H9 (cell line): ENCODE results near the gene VNN1. TPM values are rescaled to one million over a fixed set of nuclear protein-coding genes. Genes with fewer than 3 reads are reported as not detected.

ENCODE experiments used
- DNase-seq: peaks from one replicate; pipeline ENCODE4 v3.0.0-alpha.2; 2017
- H2AFZ ChIP-seq: one replicate; pipeline ENCODE4 v1.6.1; 2013; ENCODE audit warnings: mild to moderate bottlenecking, low read length, control low read depth, moderate library complexity
- H2AK5ac ChIP-seq: 2 replicates; pipeline ENCODE4 v1.6.1; 2013; ENCODE audit warnings: low read length, control low read depth, mixed read lengths; ENCODE audit not compliant: insufficient read length
- H2BK120ac ChIP-seq: one replicate; pipeline ENCODE4 v1.6.1; 2013; ENCODE audit warnings: low read depth, mild to moderate bottlenecking, low read length, control low read depth, inconsistent platforms; ENCODE audit not compliant: poor library complexity, severe bottlenecking
- H2BK12ac ChIP-seq: 2 replicates; pipeline ENCODE4 v1.6.1; 2013; ENCODE audit warnings: low read length, control low read depth, mixed read lengths, low read depth; ENCODE audit not compliant: insufficient read length
- H2BK15ac ChIP-seq: 2 replicates; pipeline ENCODE4 v1.6.1; 2013; ENCODE audit warnings: low read depth, low read length, control low read depth
- H2BK20ac ChIP-seq: one replicate; pipeline ENCODE4 v1.6.1; 2013; ENCODE audit warnings: low read depth, mild to moderate bottlenecking, low read length, control low read depth, inconsistent platforms; ENCODE audit not compliant: poor library complexity, severe bottlenecking
- H2BK5ac ChIP-seq: 2 replicates; pipeline ENCODE4 v1.6.1; 2013; ENCODE audit warnings: low read length, control low read depth, mixed read lengths; ENCODE audit not compliant: insufficient read length
- H3K14ac ChIP-seq: 2 replicates; pipeline ENCODE4 v1.6.1; 2013; ENCODE audit warnings: low read length, control low read depth; ENCODE audit not compliant: insufficient read depth
- H3K18ac ChIP-seq: 2 replicates; pipeline ENCODE4 v1.6.1; 2013; ENCODE audit warnings: low read depth, mild to moderate bottlenecking, mixed read lengths, low read length, control low read depth; ENCODE audit not compliant: insufficient read length
- H3K23ac ChIP-seq: 2 replicates; pipeline ENCODE4 v1.6.1; 2013; ENCODE audit warnings: low read length, control low read depth, mixed read lengths, low read depth; ENCODE audit not compliant: insufficient read length
- H3K23me2 ChIP-seq: 2 replicates; pipeline ENCODE4 v1.6.1; 2013; ENCODE audit warnings: low read depth, mild to moderate bottlenecking, mixed read lengths, low read length, control low read depth; ENCODE audit not compliant: insufficient read length, poor library complexity, severe bottlenecking
- H3K27ac ChIP-seq: 2 replicates; pipeline ENCODE4 v1.5.1; 2013; ENCODE audit warnings: low read length, control low read depth, mixed read lengths, low read depth; ENCODE audit not compliant: insufficient read length
- H3K27me3 ChIP-seq: 2 replicates; pipeline ENCODE4 v1.6.1; 2013; ENCODE audit warnings: low read length, control low read depth, inconsistent platforms; ENCODE audit not compliant: insufficient read depth
- H3K4ac ChIP-seq: 2 replicates; pipeline ENCODE4 v1.6.1; 2013; ENCODE audit warnings: low read depth, mild to moderate bottlenecking, control low read depth, inconsistent platforms, low read length, moderate library complexity
- H3K4me1 ChIP-seq: 2 replicates; pipeline ENCODE4 v1.6.1; 2013; ENCODE audit warnings: low read length, control low read depth, inconsistent platforms; ENCODE audit not compliant: insufficient read depth
- H3K4me2 ChIP-seq: 2 replicates; pipeline ENCODE4 v1.6.1; 2013; ENCODE audit warnings: low read length, control low read depth, mixed read lengths; ENCODE audit not compliant: insufficient read length, insufficient read depth
- H3K56ac ChIP-seq: 2 replicates; pipeline ENCODE4 v1.6.1; 2013; ENCODE audit warnings: low read depth, mild to moderate bottlenecking, mixed read lengths, low read length, control low read depth; ENCODE audit not compliant: insufficient read length
- H3K79me1 ChIP-seq: 2 replicates; pipeline ENCODE4 v1.6.1; 2013; ENCODE audit warnings: low read depth, mild to moderate bottlenecking, moderate library complexity, low read length, control low read depth, inconsistent platforms; ENCODE audit not compliant: insufficient read depth, poor library complexity, severe bottlenecking
- H3K79me2 ChIP-seq: 2 replicates; pipeline ENCODE4 v1.6.1; 2013; ENCODE audit warnings: low read length, control low read depth, inconsistent platforms; ENCODE audit not compliant: insufficient read depth
- H3K9ac ChIP-seq: 2 replicates; pipeline ENCODE4 v1.6.1; 2013; ENCODE audit warnings: low read length, control low read depth, mixed read lengths; ENCODE audit not compliant: insufficient read length; ENCODE audit errors: extremely low read depth
- H3K9me3 ChIP-seq: one replicate; pipeline ENCODE4 v1.6.1; 2013; ENCODE audit warnings: low read depth, low read length, inconsistent platforms; ENCODE audit not compliant: control insufficient read depth
- H3T11ph ChIP-seq: one replicate; pipeline ENCODE4 v1.6.1; 2013; ENCODE audit warnings: mild to moderate bottlenecking, low read length, control low read depth, inconsistent platforms
- H4K20me1 ChIP-seq: one replicate; pipeline ENCODE4 v1.6.1; 2013; ENCODE audit not compliant: control insufficient read depth, insufficient read length, insufficient read depth
- H4K5ac ChIP-seq: 2 replicates; pipeline ENCODE4 v1.6.1; 2013; ENCODE audit warnings: low read depth, mild to moderate bottlenecking, mixed read lengths, low read length, control low read depth; ENCODE audit not compliant: insufficient read length
- H4K8ac ChIP-seq: replicated peaks from 2 replicates; pipeline ENCODE4 v1.6.1; 2013; ENCODE audit warnings: low read length, control low read depth, mixed read lengths, low read depth; ENCODE audit not compliant: insufficient read length
- H4K91ac ChIP-seq: 2 replicates; pipeline ENCODE4 v1.6.1; 2013; ENCODE audit warnings: low read depth, mild to moderate bottlenecking, moderate library complexity, mixed read lengths, low read length, control low read depth; ENCODE audit not compliant: insufficient read length
- H3K27ac Mint-ChIP-seq, 3 experiments: 2 replicates in 2 of 3; 3 replicates in 1 of 3; pipeline ENCODE4 v1.8.0; 2020 to 2021; ENCODE audit warnings: mixed read lengths in 3 of 3, mild to moderate bottlenecking in 1 of 3, moderate library complexity in 1 of 3
- H3K27me3 Mint-ChIP-seq: 2 replicates; pipeline ENCODE4 v1.8.0; 2021; ENCODE audit warnings: low read depth, mild to moderate bottlenecking, moderate library complexity, mixed read lengths
- H3K36me3 Mint-ChIP-seq, 3 experiments: 2 replicates in 2 of 3; 3 replicates in 1 of 3; pipeline ENCODE4 v1.8.0; 2020 to 2021; ENCODE audit warnings: low read depth in 3 of 3, mixed read lengths in 3 of 3; ENCODE audit not compliant: insufficient read depth in 1 of 3
- H3K4me1 Mint-ChIP-seq, 2 experiments: 2 replicates each; pipeline ENCODE4 v1.8.0; 2020; ENCODE audit warnings: mixed read lengths in 2 of 2
- H3K4me3 Mint-ChIP-seq, 2 experiments: 2 replicates in 1 of 2; 3 replicates in 1 of 2; pipeline ENCODE4 v1.8.0; 2020 to 2021; ENCODE audit warnings: mild to moderate bottlenecking in 2 of 2, mixed read lengths in 2 of 2, moderate library complexity in 1 of 2
- H3K9me3 Mint-ChIP-seq, 2 experiments: 2 replicates in 1 of 2; 3 replicates in 1 of 2; pipeline ENCODE4 v1.8.0; 2020; ENCODE audit warnings: mild to moderate bottlenecking in 2 of 2, mixed read lengths in 2 of 2, moderate library complexity in 1 of 2
- WGBS: extraction: QIAGEN DNeasy Blood & Tissue Kit; methylation state at CpG from one replicate; pipeline ENCODE4 v1.1.7; 2013; ENCODE audit warnings: missing lambda C conversion rate, low lambda C conversion rate, mixed read lengths; ENCODE audit not compliant: insufficient read length; ENCODE audit errors: extremely low coverage; 5-methylcytosine and 5-hydroxymethylcytosine counted together
- total RNA-seq: library from RNA; stranded (reverse); gene quantifications from 2 replicates; pipeline ENCODE4 v1.2.1, GENCODE V29; 2021
- TF ChIP-seq, protein P1 (sequence below): fragments of 200-600 bp; sonication (generic); conservative IDR thresholded peaks from 3 replicates; pipeline ENCODE4 v1.8.0; 2021; ENCODE audit warnings: antibody characterized with exemption, mild to moderate bottlenecking

VNN1 gene
- total RNA-seq, 1 experiment from 2014 or later: not detected

DNA sequence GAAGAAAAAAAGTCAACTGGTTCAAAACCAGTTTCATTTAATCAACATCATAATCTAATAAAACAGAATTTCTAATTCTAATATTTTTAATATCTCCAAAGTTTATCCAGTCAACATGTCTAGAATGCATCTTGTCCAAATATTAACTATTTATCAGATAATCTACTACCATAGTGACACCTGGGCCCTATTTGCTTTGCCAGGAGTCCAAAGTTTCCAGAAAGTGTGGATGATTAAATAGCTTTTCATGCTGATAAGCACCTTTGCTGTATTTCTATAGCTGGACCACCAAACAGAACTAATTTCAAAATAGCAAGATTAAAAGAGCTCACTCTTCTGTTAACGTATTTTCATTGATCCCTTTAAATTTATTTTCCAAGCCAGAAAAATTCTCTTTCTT, 42.6 kb downstream of the VNN1 start:
- Mint-ChIP-seq H3K27me3 (no peaks in the 10 kb centered on the region), H3K36me3 (no peaks in the 10 kb centered on the region), H3K4me3 (no peak overlapping the region), H3K4me1 (peaks cover 7 to 11% of the 10 kb centered on the region in 2 experiments), H3K9me3 (no peaks in the 10 kb centered on the region), H3K27ac (no peak overlapping the region)
- Histone ChIP-seq H4K5ac (no peak overlapping the region), H3K9me3 (no peaks in the 10 kb centered on the region), H3K23me2 (no peaks in the 10 kb centered on the region), H3K14ac (no peak overlapping the region), H3K27ac (no peak overlapping the region), H4K20me1 (no peaks in the 10 kb centered on the region), H3K9ac (no peak overlapping the region), H4K8ac (no peak overlapping the region), H3K79me1 (no peaks in the 10 kb centered on the region), H3K27me3 (no peaks in the 10 kb centered on the region), H4K91ac (no peak overlapping the region), H2AK5ac (no peak overlapping the region), H2BK120ac (no peak overlapping the region), H2AFZ (no peak overlapping the region), H3T11ph (no peak overlapping the region), H2BK20ac (no peak overlapping the region), H2BK12ac (no peak overlapping the region), H3K4me2 (no peak overlapping the region), H3K56ac (no peak overlapping the region), H3K79me2 (no peaks in the 10 kb centered on the region), H3K23ac (no peak overlapping the region), H2BK15ac (no peak overlapping the region), H3K4me1 (no peaks in the 10 kb centered on the region), H3K18ac (no peak overlapping the region), H3K4ac (no peak overlapping the region), H2BK5ac (no peak overlapping the region)
- no peak for DNase-seq
- WGBS: no CpG with 5 or more reads among the region's 1 CpG
- TF ChIP-seq, protein P1, sequence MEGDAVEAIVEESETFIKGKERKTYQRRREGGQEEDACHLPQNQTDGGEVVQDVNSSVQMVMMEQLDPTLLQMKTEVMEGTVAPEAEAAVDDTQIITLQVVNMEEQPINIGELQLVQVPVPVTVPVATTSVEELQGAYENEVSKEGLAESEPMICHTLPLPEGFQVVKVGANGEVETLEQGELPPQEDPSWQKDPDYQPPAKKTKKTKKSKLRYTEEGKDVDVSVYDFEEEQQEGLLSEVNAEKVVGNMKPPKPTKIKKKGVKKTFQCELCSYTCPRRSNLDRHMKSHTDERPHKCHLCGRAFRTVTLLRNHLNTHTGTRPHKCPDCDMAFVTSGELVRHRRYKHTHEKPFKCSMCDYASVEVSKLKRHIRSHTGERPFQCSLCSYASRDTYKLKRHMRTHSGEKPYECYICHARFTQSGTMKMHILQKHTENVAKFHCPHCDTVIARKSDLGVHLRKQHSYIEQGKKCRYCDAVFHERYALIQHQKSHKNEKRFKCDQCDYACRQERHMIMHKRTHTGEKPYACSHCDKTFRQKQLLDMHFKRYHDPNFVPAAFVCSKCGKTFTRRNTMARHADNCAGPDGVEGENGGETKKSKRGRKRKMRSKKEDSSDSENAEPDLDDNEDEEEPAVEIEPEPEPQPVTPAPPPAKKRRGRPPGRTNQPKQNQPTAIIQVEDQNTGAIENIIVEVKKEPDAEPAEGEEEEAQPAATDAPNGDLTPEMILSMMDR: no peak
